ENCODE measurements around the gene ABCC2. TPM values are rescaled to one million over a fixed set of nuclear protein-coding genes. Genes with fewer than 3 reads are reported as not detected.

Gene ABCC2
- total and polyA plus RNA-seq, 9 of the 15 experiments (the other 6 are each of a cell fraction or from before 2014, with no cell fraction given) = 0.03 to 0.18 (median 0.10) TPM; not detected in 1

GRCh38 chr10:99883523-99883922, 101.1 kb downstream of the ABCC2 start:
- Histone ChIP-seq H3K27ac (ENCODE audit: extremely low read depth, low read depth, low read length) (no peak overlapping the region), H4K20me1 (replicated peaks; ENCODE audit: control insufficient read depth, insufficient read depth, low read length) (no peaks in the 10 kb centered on the region), H3K4me1 (replicated peaks in 1 of 2; ENCODE audit: control insufficient read depth in 2 of 2, insufficient read depth in 2 of 2, low read length in 2 of 2) (no peaks in the 10 kb centered on the region), H3K4me3 (no peak overlapping the region), H3K9me1 (ENCODE audit: control insufficient read depth, insufficient read depth, low read length) (no peaks in the 10 kb centered on the region), H3K9me3 (replicated peaks; ENCODE audit: control insufficient read depth, insufficient read depth, low read depth, low read length) (no peaks in the 10 kb centered on the region), H3K79me2 (ENCODE audit: control insufficient read depth, insufficient read depth, low read length) (no peaks in the 10 kb centered on the region), H3K9ac (ENCODE audit: insufficient read depth in 1 of 2, low read depth in 2 of 2, low read length in 2 of 2) (no peak overlapping the region), H3K27me3 (ENCODE audit: control insufficient read depth in 2 of 2, insufficient read depth in 2 of 2, low read length in 2 of 2) (no peaks in the 10 kb centered on the region), H2AFZ (ENCODE audit: low read depth, low read length) (no peak overlapping the region), H3K36me3 (ENCODE audit: control insufficient read depth, insufficient read depth, low read length) (peaks cover 3% of the 10 kb centered on the region; the same call in 1 of the 3 replicates), H3K4me2 (ENCODE audit: insufficient read depth, low read length) (no peak overlapping the region)
- in situ Hi-C loops (cut with MboI) (no loop called here), intact Hi-C loops (cut with micrococcal nuclease) (no loop called here)
- FAIRE-seq (no peak), DNase-seq (ENCODE audit: extremely low read depth in 1 of 4, low spot score in 3 of 4) (no peak), ATAC-seq (no peak)
- WGBS (ENCODE audit: insufficient coverage, low coverage, missing lambda C conversion rate) = 29% methylated on average over 2 of the region's 2 CpGs
- ChIA-PET POLR2A (interaction anchor here (0.6 to 0.7 kb wide), 2 partner anchors 9 to 44 kb away, joined by 3 to 4 read pairs; no protein-coding TSS in a partner anchor), CTCF (ENCODE audit: low intra/inter-chr PET ratio) (no interaction called here)
- BruUV-seq (replicated peaks) = no TSS peak
- TF ChIP-seq POLR2A (conservative IDR thresholded peaks at IDR 0.05) (no peak), ZKSCAN3 (CRISPR knock-in tag; IDR thresholded peaks at IDR 0.05) (no peak), ZNF449 (CRISPR knock-in tag; IDR thresholded peaks at IDR 0.05) (no peak), XRCC4 (IDR thresholded peaks at IDR 0.05; ENCODE audit: extremely low read depth, insufficient read depth, insufficient read length) (no peak), YBX1 (IDR thresholded peaks at IDR 0.05) (no peak), ZNF77 (CRISPR knock-in tag; IDR thresholded peaks at IDR 0.05) (no peak), CAMTA2 (CRISPR knock-in tag; conservative IDR thresholded peaks at IDR 0.05) (no peak), DEAF1 (CRISPR knock-in tag; IDR thresholded peaks at IDR 0.05) (no peak)
